OCI-LY3 (cell line): ENCODE measurements around the gene KIF1B.
"Not testable (repeated sequence)": the region's sequence is repeated elsewhere in the genome, so short reads cannot be mapped to it uniquely, and the experiment has no call there.

ENCODE experiments used
- EZH2phosphoT487 ChIP-seq: fragments of 200-600 bp; shearing (Covaris generic); IDR thresholded peaks from 2 replicates; pipeline ENCODE4 v1.6.1; 2018; ENCODE audit warnings: antibody characterized with exemption, mixed run types, low read depth
- TF ChIP-seq, protein P1 (sequence below): fragments of 200-600, 300-600 bp; sonication (generic); IDR thresholded peaks from 2 replicates; pipeline ENCODE4 v1.5.1; 2014; ENCODE audit warnings: antibody characterized with exemption, low read length, low read depth

DNA sequence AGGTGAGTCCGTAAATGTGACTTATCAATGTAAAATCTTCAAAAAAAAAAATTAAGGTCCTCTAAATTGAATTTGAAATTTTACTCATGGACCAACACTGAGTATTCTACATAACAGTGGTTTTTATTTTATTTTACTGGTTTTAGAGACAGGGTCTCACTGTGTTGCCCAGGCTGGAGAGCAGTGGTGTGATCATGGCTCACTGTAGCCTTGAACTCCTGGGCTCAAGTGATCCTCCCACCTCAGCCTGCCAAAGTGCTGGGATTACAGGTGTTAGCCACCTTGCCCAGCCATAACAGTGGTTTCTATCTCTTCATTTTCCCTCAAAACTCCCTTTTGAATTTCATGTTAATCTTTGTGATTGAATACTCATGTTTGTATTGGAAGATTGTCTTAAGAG is 205.6 kb downstream of the KIF1B start:
- TF ChIP-seq, protein P1, sequence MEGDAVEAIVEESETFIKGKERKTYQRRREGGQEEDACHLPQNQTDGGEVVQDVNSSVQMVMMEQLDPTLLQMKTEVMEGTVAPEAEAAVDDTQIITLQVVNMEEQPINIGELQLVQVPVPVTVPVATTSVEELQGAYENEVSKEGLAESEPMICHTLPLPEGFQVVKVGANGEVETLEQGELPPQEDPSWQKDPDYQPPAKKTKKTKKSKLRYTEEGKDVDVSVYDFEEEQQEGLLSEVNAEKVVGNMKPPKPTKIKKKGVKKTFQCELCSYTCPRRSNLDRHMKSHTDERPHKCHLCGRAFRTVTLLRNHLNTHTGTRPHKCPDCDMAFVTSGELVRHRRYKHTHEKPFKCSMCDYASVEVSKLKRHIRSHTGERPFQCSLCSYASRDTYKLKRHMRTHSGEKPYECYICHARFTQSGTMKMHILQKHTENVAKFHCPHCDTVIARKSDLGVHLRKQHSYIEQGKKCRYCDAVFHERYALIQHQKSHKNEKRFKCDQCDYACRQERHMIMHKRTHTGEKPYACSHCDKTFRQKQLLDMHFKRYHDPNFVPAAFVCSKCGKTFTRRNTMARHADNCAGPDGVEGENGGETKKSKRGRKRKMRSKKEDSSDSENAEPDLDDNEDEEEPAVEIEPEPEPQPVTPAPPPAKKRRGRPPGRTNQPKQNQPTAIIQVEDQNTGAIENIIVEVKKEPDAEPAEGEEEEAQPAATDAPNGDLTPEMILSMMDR = not testable (repeated sequence)
- not testable (repeated sequence) for TF ChIP-seq EZH2phosphoT487
